Measurements from ENCODE around the gene AQP12B. TPM values are rescaled to one million over a fixed set of nuclear protein-coding genes. Genes with fewer than 3 reads are reported as not detected.
A peak's percentile ranks its signal among the peaks of the same experiment; 100 is the strongest.

Gene AQP12B
- total RNA-seq, 1 experiment from 2014 or later, result not detected

DNA sequence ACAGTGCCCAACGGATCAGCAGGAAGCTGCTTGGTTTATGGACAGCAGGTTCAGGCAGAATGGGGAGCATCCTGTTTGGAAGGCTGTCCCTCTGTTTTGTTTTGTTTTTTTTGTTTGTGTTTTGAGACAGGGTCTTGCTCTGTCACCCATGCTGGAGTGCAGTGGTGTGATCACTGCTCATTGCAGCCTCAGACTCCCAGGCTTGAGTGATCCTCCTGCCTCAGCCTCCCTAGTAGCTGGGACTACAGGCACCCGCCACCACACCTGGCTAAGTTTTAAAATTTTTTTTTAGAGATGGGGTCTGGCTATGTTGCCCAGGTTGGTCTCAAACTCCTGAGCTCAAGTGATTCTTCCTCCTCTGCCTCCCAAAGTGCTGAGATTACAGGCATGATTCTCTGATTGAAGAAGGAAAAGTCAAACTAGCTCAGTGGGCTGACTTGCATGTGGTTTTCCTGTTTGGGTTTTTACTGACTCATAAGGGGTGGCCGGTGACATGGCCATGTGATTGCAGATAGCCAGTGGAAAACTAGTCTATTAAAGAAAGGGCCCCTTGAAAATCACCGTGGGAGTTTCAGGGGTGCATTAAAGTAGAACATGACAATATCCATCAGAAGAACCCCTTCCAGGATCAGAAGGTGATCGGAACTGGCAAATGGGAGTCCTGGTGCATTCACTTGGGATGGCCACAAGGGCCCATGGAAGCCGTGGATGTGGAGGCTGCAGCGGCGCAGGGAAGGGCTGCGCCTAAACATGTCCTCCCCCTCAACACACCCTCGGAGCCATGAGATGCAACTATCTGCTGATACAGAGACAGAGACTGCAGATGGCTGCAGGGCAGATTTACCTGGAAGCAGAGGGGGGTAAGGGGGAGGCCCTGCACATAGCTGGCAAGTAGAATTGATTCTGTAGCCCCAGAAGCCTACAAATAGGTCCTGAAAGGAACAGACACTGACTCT, 26.5 kb downstream of the AQP12B start:
- Histone ChIP-seq H3K9me3 (ENCODE audit: control insufficient read depth, low read depth, low read length) (no peaks in the 10 kb centered on the region), H3K27me3 (ENCODE audit: insufficient read depth, low read length) (no peaks in the 10 kb centered on the region; the same call in 1 of the 2 replicates), H4K5ac (ENCODE audit: insufficient read length, low read depth, low read length) (no peak overlapping the region), H3K18ac (ENCODE audit: insufficient read length, low read depth, low read length) (no peak overlapping the region), H3T11ph (ENCODE audit: low read length) (no peak overlapping the region), H2BK120ac (ENCODE audit: low read depth, low read length, poor library complexity, severe bottlenecking) (no peak overlapping the region), H3K79me2 (ENCODE audit: insufficient read depth, low read length) (no peaks in the 10 kb centered on the region), H2BK12ac (ENCODE audit: insufficient read length, low read depth, low read length) (no peak overlapping the region), H2BK20ac (ENCODE audit: low read depth, low read length, poor library complexity, severe bottlenecking) (no peak overlapping the region), H3K9ac (ENCODE audit: extremely low read depth, insufficient read length, low read length) (no peak overlapping the region), H2BK5ac (ENCODE audit: insufficient read length, low read length) (no peak overlapping the region), H3K4me2 (ENCODE audit: insufficient read depth, insufficient read length, low read length) (no peak overlapping the region), H2AFZ (ENCODE audit: low read length) (no peak overlapping the region), H3K14ac (ENCODE audit: insufficient read depth, low read length) (no peak overlapping the region), H3K23me2 (ENCODE audit: insufficient read length, low read depth, low read length, poor library complexity, severe bottlenecking) (no peaks in the 10 kb centered on the region), H2AK5ac (ENCODE audit: insufficient read length, low read length) (no peak overlapping the region), H3K23ac (ENCODE audit: insufficient read length, low read depth, low read length) (no peak overlapping the region), H4K8ac (replicated peaks; ENCODE audit: insufficient read length, low read depth, low read length) (no peak overlapping the region), H3K56ac (ENCODE audit: insufficient read length, low read depth, low read length) (no peak overlapping the region), H3K27ac (ENCODE audit: insufficient read length, low read depth, low read length) (no peak overlapping the region), H3K4me1 (ENCODE audit: insufficient read depth, low read length) (no peaks in the 10 kb centered on the region), H3K79me1 (ENCODE audit: insufficient read depth, low read depth, low read length, poor library complexity, severe bottlenecking) (no peaks in the 10 kb centered on the region), H4K91ac (ENCODE audit: insufficient read length, low read depth, low read length) (no peak overlapping the region), H3K4ac (ENCODE audit: low read depth, low read length) (no peak overlapping the region), H4K20me1 (ENCODE audit: control insufficient read depth, insufficient read depth, insufficient read length) (no peaks in the 10 kb centered on the region), H2BK15ac (ENCODE audit: low read depth, low read length) (no peak overlapping the region)
- Mint-ChIP-seq H3K27ac (no peak overlapping the region), H3K4me3 (no peak overlapping the region), H3K36me3 (ENCODE audit: insufficient read depth in 1 of 3, low read depth in 3 of 3) (no peaks in the 10 kb centered on the region), H3K9me3 (peaks cover 0 to 7% of the 10 kb centered on the region in 2 experiments; a peak in 2 of 5 replicates), H3K27me3 (ENCODE audit: low read depth) (peaks cover 76% of the 10 kb centered on the region), H3K4me1 (no peaks in the 10 kb centered on the region)
- no CpG with 5 or more reads among the region's 10 CpGs for WGBS (ENCODE audit: extremely low coverage, insufficient read length, low lambda C conversion rate)
- peak; percentile 30 for DNase-seq
- TF ChIP-seq, protein P1, sequence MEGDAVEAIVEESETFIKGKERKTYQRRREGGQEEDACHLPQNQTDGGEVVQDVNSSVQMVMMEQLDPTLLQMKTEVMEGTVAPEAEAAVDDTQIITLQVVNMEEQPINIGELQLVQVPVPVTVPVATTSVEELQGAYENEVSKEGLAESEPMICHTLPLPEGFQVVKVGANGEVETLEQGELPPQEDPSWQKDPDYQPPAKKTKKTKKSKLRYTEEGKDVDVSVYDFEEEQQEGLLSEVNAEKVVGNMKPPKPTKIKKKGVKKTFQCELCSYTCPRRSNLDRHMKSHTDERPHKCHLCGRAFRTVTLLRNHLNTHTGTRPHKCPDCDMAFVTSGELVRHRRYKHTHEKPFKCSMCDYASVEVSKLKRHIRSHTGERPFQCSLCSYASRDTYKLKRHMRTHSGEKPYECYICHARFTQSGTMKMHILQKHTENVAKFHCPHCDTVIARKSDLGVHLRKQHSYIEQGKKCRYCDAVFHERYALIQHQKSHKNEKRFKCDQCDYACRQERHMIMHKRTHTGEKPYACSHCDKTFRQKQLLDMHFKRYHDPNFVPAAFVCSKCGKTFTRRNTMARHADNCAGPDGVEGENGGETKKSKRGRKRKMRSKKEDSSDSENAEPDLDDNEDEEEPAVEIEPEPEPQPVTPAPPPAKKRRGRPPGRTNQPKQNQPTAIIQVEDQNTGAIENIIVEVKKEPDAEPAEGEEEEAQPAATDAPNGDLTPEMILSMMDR (conservative IDR thresholded peaks at IDR 0.05), result no peak; the same call in 2 of the 3 replicates
